BE2C (cell line): ENCODE data around the gene TP73.

ENCODE experiments used
- DNase-seq: peaks from one replicate; pipeline ENCODE4 v3.0.0-alpha.2; 2020
- H3K27me3 ChIP-seq: fragments of 250-450 bp; sonication (Bioruptor Pico); 2 replicates; pipeline ENCODE4 v1.5.1; 2020; ENCODE audit warnings: mild to moderate bottlenecking
- H3K36me3 ChIP-seq: fragments of 250-450 bp; sonication (Bioruptor Pico); 2 replicates; pipeline ENCODE4 v1.5.1; 2020; ENCODE audit warnings: mild to moderate bottlenecking
- H3K4me1 ChIP-seq: fragments of 250-450 bp; sonication (Bioruptor Pico); 2 replicates; pipeline ENCODE4 v1.5.1; 2020
- H3K4me3 ChIP-seq: 2 replicates; pipeline ENCODE4 v1.5.1; 2011; ENCODE audit warnings: low read depth, low read length
- H3K9me3 ChIP-seq: fragments of 250-450 bp; sonication (Bioruptor Pico); 2 replicates; pipeline ENCODE4 v1.5.1; 2020
- CTCF ChIP-seq: IDR thresholded peaks from 2 replicates; pipeline ENCODE4 v1.5.1; 2012; ENCODE audit warnings: mild to moderate bottlenecking, low read depth, low read length

TP73 gene

GRCh38 chr1:3743826-3744225, 91.5 kb downstream of the TP73 start:
- no peaks in the 10 kb centered on the region for H3K27me3 ChIP-seq
- H3K9me3 ChIP-seq: no peaks in the 10 kb centered on the region
- H3K36me3 ChIP-seq: no peaks in the 10 kb centered on the region
- H3K4me1 ChIP-seq: no peaks in the 10 kb centered on the region
- TF ChIP-seq CTCF: no peak
- no peak for DNase-seq
- H3K4me3 ChIP-seq: no peak overlapping the region

- H3K36me3 ChIP-seq: no peaks in the 10 kb centered on the region
- no peak for DNase-seq
- no peaks in the 10 kb centered on the region for H3K9me3 ChIP-seq
- TF ChIP-seq CTCF: no peak
- no peak overlapping the region for H3K4me3 ChIP-seq
- H3K4me1 ChIP-seq: no peaks in the 10 kb centered on the region
- H3K27me3 ChIP-seq: no peaks in the 10 kb centered on the region
Observed at GRCh38 chr1:3744646-3745045, 92.3 kb downstream of the TP73 start.

- H3K9me3 ChIP-seq: no peaks in the 10 kb centered on the region
- no peak for TF ChIP-seq CTCF
- H3K4me3 ChIP-seq: no peak overlapping the region
Observed at GRCh38 chr1:3745071-3745470, 92.8 kb downstream of the TP73 start.

GRCh38 chr1:3745590-3746381, 93.5 kb downstream of the TP73 start:
- no peaks in the 10 kb centered on the region for H3K36me3 ChIP-seq
- H3K4me3 ChIP-seq: peak overlapping the region; percentile 61; the same call in 1 of the 2 replicates
- no peaks in the 10 kb centered on the region for H3K9me3 ChIP-seq
- no peaks in the 10 kb centered on the region for H3K4me1 ChIP-seq
- no peaks in the 10 kb centered on the region for H3K27me3 ChIP-seq
- TF ChIP-seq CTCF: no peak
- DNase-seq: no peak

More at GRCh38 chr1:3745071-3745470, 92.8 kb downstream of the TP73 start:
- Histone ChIP-seq H3K4me1 (no peaks in the 10 kb centered on the region), H3K36me3 (no peaks in the 10 kb centered on the region), H3K27me3 (no peaks in the 10 kb centered on the region)
- no peak for DNase-seq

GRCh38 chr1:3746389-3746829, 94.1 kb downstream of the TP73 start:
- DNase-seq: no peak
- no peaks in the 10 kb centered on the region for H3K36me3 ChIP-seq
- H3K27me3 ChIP-seq: no peaks in the 10 kb centered on the region
- no peaks in the 10 kb centered on the region for H3K4me1 ChIP-seq
- peak overlapping the region; percentile 61 for H3K4me3 ChIP-seq
- no peak for TF ChIP-seq CTCF
- H3K9me3 ChIP-seq: no peaks in the 10 kb centered on the region

GRCh38 chr1:3746830-3747521, 94.7 kb downstream of the TP73 start:
- no peaks in the 10 kb centered on the region for H3K27me3 ChIP-seq
- no peaks in the 10 kb centered on the region for H3K36me3 ChIP-seq
- no peaks in the 10 kb centered on the region for H3K4me1 ChIP-seq
- TF ChIP-seq CTCF: no peak
- no peaks in the 10 kb centered on the region for H3K9me3 ChIP-seq
- peak overlapping the region; percentile 61 for H3K4me3 ChIP-seq
- DNase-seq: peak; percentile 85
